K562 (cell line): ENCODE results near the gene SH2D4B. TPM values are rescaled to one million over a fixed set of nuclear protein-coding genes. Genes with fewer than 3 reads are reported as not detected.

Experiments used
- ATAC-seq: fragments of 200-7000 bp; cut with Tn5 transposase; 3 replicates; pipeline ENCODE4 v1.9.1; 2020; ENCODE audit warnings: moderate library complexity
- BruUV-seq: library from RNA; stranded (reverse); fragments of 400-500 nt; replicated peaks from 2 replicates; lab custom pipeline; 2021; lab: Mats Ljungman, UMichigan
- CTCF ChIA-PET: fragments of 300-600 bp; formaldehyde crosslinking; extraction: SDS; loops from one replicate; lab custom pipeline; 2021; ENCODE audit warnings: low intra/inter-chr PET ratio; lab: Yijun Ruan, JAX
- POLR2A ChIA-PET: fragments of 300-600, 350-650 bp; sonication (Branson Sonifier 250); formaldehyde crosslinking; extraction: SDS; loops from one replicate; lab custom pipeline; 2021; ENCODE audit warnings: antibody characterized with exemption, inconsistent platforms; lab: Yijun Ruan, JAX
- DNase-seq, 4 experiments: peaks; one replicate each; pipeline versions ENCODE4 v3.0.0 to v3.0.0-alpha.2; 2011 to 2018; ENCODE audit warnings: low spot score in 3 of 4, mixed read lengths in 3 of 4; ENCODE audit errors: extremely low read depth in 1 of 4
- FAIRE-seq: peaks from 2 replicates; lab custom pipeline; 2011; peaks lifted over from hg19 to GRCh38; lab: Jason Lieb, UNC
- H2AFZ ChIP-seq: 2 replicates; pipeline ENCODE4 v1.6.0; 2011; ENCODE audit warnings: low read depth, low read length, control low read depth, inconsistent platforms
- H3K27ac ChIP-seq: fragments of 200-600 bp; 3 replicates; pipeline ENCODE4 v1.8.0; 2011; ENCODE audit warnings: low read depth, mild to moderate bottlenecking, control low read depth, inconsistent platforms, low read length, moderate library complexity, mixed read lengths; ENCODE audit errors: extremely low read depth
- H3K27me3 ChIP-seq, 2 experiments: fragments of 300-600 bp in 1 of 2; 2 replicates in 1 of 2; 3 replicates in 1 of 2; pipeline versions ENCODE4 v1.6.0 to v1.8.0; 2011; ENCODE audit warnings: inconsistent platforms in 2 of 2, low read length in 2 of 2, mild to moderate bottlenecking in 1 of 2, mixed read lengths in 1 of 2, moderate library complexity in 1 of 2; ENCODE audit not compliant: control insufficient read depth in 2 of 2, insufficient read depth in 2 of 2
- H3K36me3 ChIP-seq: fragments of 300-600 bp; 3 replicates; pipeline ENCODE4 v1.8.0; 2011; ENCODE audit warnings: mild to moderate bottlenecking, low read length, inconsistent platforms; ENCODE audit not compliant: control insufficient read depth, insufficient read depth
- H3K4me1 ChIP-seq, 2 experiments: fragments of 200-600 bp in 1 of 2; replicated peaks in 1 of 2; 2 replicates in 1 of 2; 3 replicates in 1 of 2; pipeline versions ENCODE4 v1.5.1 to v1.8.0; 2011; ENCODE audit warnings: inconsistent platforms in 2 of 2, low read length in 2 of 2, mild to moderate bottlenecking in 1 of 2, mixed read lengths in 1 of 2, moderate library complexity in 1 of 2; ENCODE audit not compliant: control insufficient read depth in 2 of 2, insufficient read depth in 2 of 2
- H3K4me2 ChIP-seq: 2 replicates; pipeline ENCODE4 v1.6.1; 2011; ENCODE audit warnings: low read length, control low read depth, inconsistent platforms, mixed read lengths; ENCODE audit not compliant: insufficient read depth
- H3K4me3 ChIP-seq: fragments of 200-600 bp; sonication (generic), shearing (Covaris generic); 2 replicates; pipeline ENCODE4 v1.5.1; 2016; ENCODE audit warnings: control low read depth, inconsistent platforms
- H3K79me2 ChIP-seq: fragments of 200-600 bp; 3 replicates; pipeline ENCODE4 v1.8.0; 2011; ENCODE audit warnings: low read length, inconsistent platforms; ENCODE audit not compliant: control insufficient read depth, insufficient read depth
- H3K9ac ChIP-seq, 2 experiments: 2 replicates each; pipeline versions ENCODE4 v1.6.0 to v1.6.1; 2011; ENCODE audit warnings: low read depth in 2 of 2, low read length in 2 of 2, control low read depth in 1 of 2, inconsistent platforms in 1 of 2, mild to moderate bottlenecking in 1 of 2, mixed read lengths in 1 of 2; ENCODE audit not compliant: insufficient read depth in 1 of 2
- H3K9me1 ChIP-seq: one replicate; pipeline ENCODE4 v1.6.0; 2011; ENCODE audit warnings: inconsistent platforms, mild to moderate bottlenecking, low read length, moderate library complexity; ENCODE audit not compliant: control insufficient read depth, insufficient read depth
- H3K9me3 ChIP-seq: replicated peaks from 2 replicates; pipeline ENCODE4 v1.5.1; 2011; ENCODE audit warnings: low read depth, low read length, inconsistent platforms; ENCODE audit not compliant: control insufficient read depth, insufficient read depth
- H4K20me1 ChIP-seq: replicated peaks from 2 replicates; pipeline ENCODE4 v1.6.1; 2011; ENCODE audit warnings: low read length, inconsistent platforms, mixed read lengths; ENCODE audit not compliant: control insufficient read depth, insufficient read depth
- ARID1B ChIP-seq: fragments of 450-650 bp; IDR thresholded peaks from 2 replicates; pipeline ENCODE4 v1.6.1; 2016; ENCODE audit warnings: antibody characterized with exemption, mild to moderate bottlenecking, inconsistent platforms
- CREB1 ChIP-seq, 2 experiments: sonication (generic) in 1 of 2; formaldehyde crosslinking in 1 of 2; IDR thresholded peaks; 2 replicates each; pipeline versions ENCODE4 v1.6.1 to v1.8.0; 2012 to 2022; ENCODE audit warnings: inconsistent platforms in 1 of 2, mild to moderate bottlenecking in 1 of 2, missing genetic modification reagents in 1 of 2, moderate library complexity in 1 of 2
- ETV1 ChIP-seq: fragments of 450-650 bp; conservative IDR thresholded peaks from 2 replicates; pipeline ENCODE4 v1.6.1; 2016; ENCODE audit warnings: missing genetic modification characterization, control low read depth, low read depth, missing compliant biosample characterization
- MEF2A ChIP-seq: IDR thresholded peaks from 2 replicates; pipeline ENCODE4 v1.6.1; 2011; ENCODE audit warnings: low read depth, mild to moderate bottlenecking, low read length, moderate library complexity; ENCODE audit not compliant: control insufficient read depth
- PHTF2 ChIP-seq: fragments of 250-450 bp; sonication (Bioruptor Pico); IDR thresholded peaks from 2 replicates; pipeline ENCODE4 v1.5.0; 2021; ENCODE audit warnings: mild to moderate bottlenecking
- STAT5A ChIP-seq: IDR thresholded peaks from 2 replicates; pipeline ENCODE4 v1.6.1; 2012; ENCODE audit warnings: low read length, inconsistent platforms, borderline replicate concordance
- WGBS: fragments of 100-300 bp; shearing (Covaris generic); methylation state at CpG from one replicate; pipeline ENCODE4 v1.1.6; 2016; ENCODE audit warnings: low coverage, mixed read lengths; ENCODE audit not compliant: insufficient coverage; ENCODE audit errors: missing lambda C conversion rate; 5-methylcytosine and 5-hydroxymethylcytosine counted together
- in situ Hi-C: fragments of 300-500 bp; cut with MboI; formaldehyde crosslinking; loops from 4 replicates; pipeline ENCODE4 v1.15.0; 2018; ENCODE audit warnings: inconsistent platforms, mixed read lengths
- intact Hi-C: fragments of 100-400 bp; cut with micrococcal nuclease; formaldehyde crosslinking; loops from 2 replicates; pipeline ENCODE4 v1.14.2; 2022
- polyA plus RNA-seq, 8 experiments: library from polyadenylated mRNA; depleted of rRNA in 4 of 8; stranded (reverse) in 5 of 8; unstranded in 3 of 8; fragments of >200 nt; fragmentation: Nextera tagmentation in 2 of 8; fragmentation: Illumina TruSeq in 1 of 8; extraction: Ambion mirVana in 2 of 8; extraction: Trizol in 1 of 8; gene quantifications; 2 replicates each; pipeline versions ENCODE4 v1.2.1 to v1.2.3, GENCODE V29; 2011 to 2014; ENCODE audit warnings: inconsistent platforms in 1 of 8, missing spikeins in 1 of 8
- total RNA-seq, 7 experiments: library from RNA; depleted of rRNA in 6 of 7; stranded (reverse); fragments of >200 nt in 6 of 7; fragmentation: Illumina TruSeq in 2 of 7; extraction: Trizol in 2 of 7; gene quantifications; 2 replicates each; pipeline versions ENCODE4 v1.2.1 to v1.2.3, GENCODE V29; 2011 to 2021; ENCODE audit warnings: low replicate concordance in 1 of 7
- TF ChIP-seq, protein P1 (sequence below): sonication (generic); formaldehyde crosslinking; IDR thresholded peaks from 2 replicates; pipeline ENCODE4 v1.8.1; 2022; ENCODE audit warnings: missing genetic modification reagents
- TF ChIP-seq, protein P2 (sequence below): fragments of 250-450 bp; sonication (Bioruptor Pico); IDR thresholded peaks from 2 replicates; pipeline ENCODE4 v1.4.0; 2020
- TF ChIP-seq, protein P3 (sequence below): fragments of 450-650 bp; IDR thresholded peaks from 2 replicates; pipeline ENCODE4 v1.6.1; 2018; ENCODE audit not compliant: partially characterized antibody

The SH2D4B gene
- total and polyA plus RNA-seq, 9 of the 15 experiments (the other 6 are each of a cell fraction or from before 2014, with no cell fraction given), result 0.03 to 0.14 (median 0.04) TPM; not detected in 4

GRCh38 chr10:80504158-80504811 lies 33.4 kb upstream of the SH2D4B start:
- Histone ChIP-seq H3K79me2 (peaks cover 85% of the 10 kb centered on the region), H3K9me1 (peaks cover 10% of the 10 kb centered on the region), H3K27me3 (no peaks in the 10 kb centered on the region), H3K9ac (peak overlapping the region; percentile 17 to 82; a peak in 1 of 4 replicates), H3K36me3 (peaks cover 66% of the 10 kb centered on the region), H3K4me3 (no peak overlapping the region), H4K20me1 (peaks cover 7% of the 10 kb centered on the region), H3K27ac (peak overlapping the region; percentile 65), H3K4me1 (peaks cover 59 to 68% of the 10 kb centered on the region in 2 experiments), H3K9me3 (no peaks in the 10 kb centered on the region), H3K4me2 (peak overlapping the region; percentile 68), H2AFZ (no peak overlapping the region)
- in situ Hi-C loops, result loop anchor here (10.0 kb wide), 1 partner anchor 119 kb away; no protein-coding TSS in a partner anchor
- WGBS, result 47% methylated on average over 6 of the region's 7 CpGs
- ATAC-seq (peak; percentile 91), FAIRE-seq (peak; percentile 93), DNase-seq (peak; percentile 83 to 98 (median 92))
- ChIA-PET CTCF (interaction anchor here (2.2 to 5.5 kb wide), 2 partner anchors 59 to 121 kb away, joined by 14 to 79 read pairs; no protein-coding TSS in a partner anchor), POLR2A (interaction anchor here (0.5 to 3.2 kb wide), 8 partner anchors 11 to 1757 kb away, joined by 3 to 16 read pairs (median 4); no protein-coding TSS in a partner anchor)
- BruUV-seq, result no TSS peak
- intact Hi-C loops, result loop anchor here (2.0 kb wide), 1 partner anchor 45 kb away; no protein-coding TSS in a partner anchor
- peak; percentile 95 for TF ChIP-seq ARID1B
- peak; percentile 87 for TF ChIP-seq STAT5A
- no peak for TF ChIP-seq MEF2A
- TF ChIP-seq, protein P1, sequence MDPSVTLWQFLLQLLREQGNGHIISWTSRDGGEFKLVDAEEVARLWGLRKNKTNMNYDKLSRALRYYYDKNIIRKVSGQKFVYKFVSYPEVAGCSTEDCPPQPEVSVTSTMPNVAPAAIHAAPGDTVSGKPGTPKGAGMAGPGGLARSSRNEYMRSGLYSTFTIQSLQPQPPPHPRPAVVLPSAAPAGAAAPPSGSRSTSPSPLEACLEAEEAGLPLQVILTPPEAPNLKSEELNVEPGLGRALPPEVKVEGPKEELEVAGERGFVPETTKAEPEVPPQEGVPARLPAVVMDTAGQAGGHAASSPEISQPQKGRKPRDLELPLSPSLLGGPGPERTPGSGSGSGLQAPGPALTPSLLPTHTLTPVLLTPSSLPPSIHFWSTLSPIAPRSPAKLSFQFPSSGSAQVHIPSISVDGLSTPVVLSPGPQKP (CRISPR knock-in tag), result no peak
- TF ChIP-seq, protein P2, sequence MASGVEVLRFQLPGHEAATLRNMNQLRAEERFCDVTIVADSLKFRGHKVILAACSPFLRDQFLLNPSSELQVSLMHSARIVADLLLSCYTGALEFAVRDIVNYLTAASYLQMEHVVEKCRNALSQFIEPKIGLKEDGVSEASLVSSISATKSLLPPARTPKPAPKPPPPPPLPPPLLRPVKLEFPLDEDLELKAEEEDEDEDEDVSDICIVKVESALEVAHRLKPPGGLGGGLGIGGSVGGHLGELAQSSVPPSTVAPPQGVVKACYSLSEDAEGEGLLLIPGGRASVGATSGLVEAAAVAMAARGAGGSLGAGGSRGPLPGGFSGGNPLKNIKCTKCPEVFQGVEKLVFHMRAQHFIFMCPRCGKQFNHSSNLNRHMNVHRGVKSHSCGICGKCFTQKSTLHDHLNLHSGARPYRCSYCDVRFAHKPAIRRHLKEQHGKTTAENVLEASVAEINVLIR (CRISPR knock-in tag), result 0 out of 2 replicates have a peak, but pooled peaks have one; percentile 12
- TF ChIP-seq CREB1 (IDR thresholded peaks at IDR 0.05), result peak; percentile 53
- TF ChIP-seq CREB1 (CRISPR knock-in tag; IDR thresholded peaks at IDR 0.05), result no peak
- TF ChIP-seq, protein P3, sequence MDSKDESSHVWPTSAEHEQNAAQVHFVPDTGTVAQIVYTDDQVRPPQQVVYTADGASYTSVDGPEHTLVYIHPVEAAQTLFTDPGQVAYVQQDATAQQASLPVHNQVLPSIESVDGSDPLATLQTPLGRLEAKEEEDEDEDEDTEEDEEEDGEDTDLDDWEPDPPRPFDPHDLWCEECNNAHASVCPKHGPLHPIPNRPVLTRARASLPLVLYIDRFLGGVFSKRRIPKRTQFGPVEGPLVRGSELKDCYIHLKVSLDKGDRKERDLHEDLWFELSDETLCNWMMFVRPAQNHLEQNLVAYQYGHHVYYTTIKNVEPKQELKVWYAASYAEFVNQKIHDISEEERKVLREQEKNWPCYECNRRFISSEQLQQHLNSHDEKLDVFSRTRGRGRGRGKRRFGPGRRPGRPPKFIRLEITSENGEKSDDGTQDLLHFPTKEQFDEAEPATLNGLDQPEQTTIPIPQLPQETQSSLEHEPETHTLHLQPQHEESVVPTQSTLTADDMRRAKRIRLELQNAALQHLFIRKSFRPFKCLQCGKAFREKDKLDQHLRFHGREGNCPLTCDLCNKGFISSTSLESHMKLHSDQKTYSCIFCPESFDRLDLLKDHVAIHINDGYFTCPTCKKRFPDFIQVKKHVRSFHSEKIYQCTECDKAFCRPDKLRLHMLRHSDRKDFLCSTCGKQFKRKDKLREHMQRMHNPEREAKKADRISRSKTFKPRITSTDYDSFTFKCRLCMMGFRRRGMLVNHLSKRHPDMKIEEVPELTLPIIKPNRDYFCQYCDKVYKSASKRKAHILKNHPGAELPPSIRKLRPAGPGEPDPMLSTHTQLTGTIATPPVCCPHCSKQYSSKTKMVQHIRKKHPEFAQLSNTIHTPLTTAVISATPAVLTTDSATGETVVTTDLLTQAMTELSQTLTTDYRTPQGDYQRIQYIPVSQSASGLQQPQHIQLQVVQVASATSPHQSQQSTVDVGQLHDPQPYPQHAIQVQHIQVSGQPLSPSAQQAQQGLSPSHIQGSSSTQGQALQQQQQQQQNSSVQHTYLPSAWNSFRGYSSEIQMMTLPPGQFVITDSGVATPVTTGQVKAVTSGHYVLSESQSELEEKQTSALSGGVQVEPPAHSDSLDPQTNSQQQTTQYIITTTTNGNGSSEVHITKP, result peak; percentile 85
- TF ChIP-seq ETV1, result no peak; the same call in 1 of the 2 replicates
- no peak for TF ChIP-seq PHTF2 (CRISPR knock-in tag)
